GM18519 (cell line): Measurements from ENCODE around the gene C11orf86.

ENCODE experiments used
- ATAC-seq: cut with Tn5 transposase; IDR thresholded peaks from one replicate; pipeline ENCODE4 v1.9.1; 2021; ENCODE audit warnings: mild to moderate bottlenecking, moderate library complexity; ENCODE audit not compliant: unreplicated experiment, low FRiP score

Gene C11orf86

DNA sequence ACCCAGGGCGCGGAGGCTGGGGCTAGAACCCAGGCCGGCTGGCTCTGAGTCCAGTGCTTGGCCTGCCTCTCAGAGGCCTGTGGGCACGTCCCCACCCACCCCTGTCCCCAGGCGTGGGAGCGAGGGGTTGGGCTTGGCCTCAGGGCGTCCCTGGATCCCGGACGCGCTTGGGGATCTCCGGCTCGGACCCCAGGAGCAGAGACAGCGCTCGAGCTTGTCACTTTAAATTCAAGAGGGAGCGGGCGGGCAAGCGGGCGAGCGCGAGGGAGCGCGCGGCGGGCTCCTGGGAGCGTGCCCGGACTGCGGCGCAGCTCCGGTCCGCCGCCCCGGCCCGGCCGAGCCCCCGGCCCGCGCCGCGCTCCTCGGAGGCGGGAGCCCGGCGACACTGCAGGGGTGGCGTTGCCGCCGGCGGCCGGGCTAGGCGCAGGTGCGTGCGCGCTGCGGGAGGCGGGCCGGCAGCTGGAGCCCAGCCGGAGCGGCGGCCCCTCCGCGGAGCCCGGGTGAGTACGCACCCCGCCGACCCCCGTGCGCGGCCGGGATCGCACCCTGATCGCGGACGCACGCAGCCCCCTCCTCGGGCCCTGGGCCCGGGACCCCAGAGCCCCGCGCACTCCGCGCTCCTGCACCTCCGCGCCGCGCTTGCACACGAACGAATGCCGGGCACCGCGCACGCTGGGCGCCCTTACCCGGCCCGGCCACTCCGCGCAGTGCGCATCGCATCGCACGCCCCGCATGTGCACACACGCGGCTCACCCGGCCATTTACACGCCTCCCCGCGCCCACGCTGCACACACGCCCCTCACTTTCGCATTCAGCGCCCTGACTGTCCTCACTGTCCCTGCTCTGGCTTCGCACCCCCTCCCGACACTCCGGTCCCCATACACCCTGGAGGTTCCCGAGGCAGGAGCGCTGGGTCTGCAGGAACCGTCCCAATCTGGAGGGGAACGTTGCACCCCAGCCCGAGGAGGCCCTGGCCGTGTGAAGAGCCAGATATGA lies 48.2 kb downstream of the C11orf86 start, which contains the start of gene SYT12:
Gene SYT12 (plus strand): TSS at position 174 of the 996 bp plus-strand sequence. CDS start 7,011 bp downstream, outside the sequence.
- no peak for ATAC-seq

DNA sequence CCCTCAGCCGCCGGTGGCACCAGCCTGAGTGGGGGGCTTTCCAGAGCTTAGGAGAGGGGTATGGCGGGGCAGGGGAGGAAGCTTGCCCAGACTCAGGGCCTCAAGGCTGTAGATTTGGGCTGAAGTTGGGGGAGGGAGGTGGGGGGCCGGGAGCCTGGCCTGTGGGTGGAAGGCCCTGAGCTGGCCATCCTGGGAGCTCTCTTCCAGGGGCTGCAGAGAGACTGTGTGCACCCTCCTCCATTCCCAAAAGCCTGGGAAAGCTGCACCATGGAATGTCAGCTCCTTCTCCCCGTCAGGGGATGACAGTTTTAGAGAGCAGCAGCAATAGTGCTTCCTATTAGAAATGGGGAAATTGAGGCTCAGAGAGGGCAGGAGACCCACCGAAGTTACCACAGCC lies 48.9 kb downstream of the C11orf86 start:
- no peak for ATAC-seq

DNA sequence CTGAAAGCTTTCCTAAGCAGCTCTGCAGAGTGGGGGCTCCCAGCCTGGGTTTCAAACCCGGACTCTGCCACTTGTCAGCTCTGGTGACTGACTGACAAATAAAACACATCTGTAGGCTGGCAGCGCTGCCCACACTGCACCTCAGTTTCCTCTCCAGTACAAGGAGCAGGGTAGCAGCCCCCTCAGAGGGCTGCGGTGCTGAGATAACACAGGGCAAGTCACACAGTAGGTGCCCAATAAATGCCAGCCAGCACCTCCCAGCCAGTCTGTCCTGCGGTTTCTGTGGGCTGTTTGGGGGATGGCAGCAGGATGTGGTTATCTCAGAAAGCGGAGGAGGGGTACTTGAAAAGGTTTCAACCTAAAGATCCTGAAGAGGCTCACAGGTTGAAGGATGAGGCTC lies 49.3 kb downstream of the C11orf86 start:
- ATAC-seq = no peak

DNA sequence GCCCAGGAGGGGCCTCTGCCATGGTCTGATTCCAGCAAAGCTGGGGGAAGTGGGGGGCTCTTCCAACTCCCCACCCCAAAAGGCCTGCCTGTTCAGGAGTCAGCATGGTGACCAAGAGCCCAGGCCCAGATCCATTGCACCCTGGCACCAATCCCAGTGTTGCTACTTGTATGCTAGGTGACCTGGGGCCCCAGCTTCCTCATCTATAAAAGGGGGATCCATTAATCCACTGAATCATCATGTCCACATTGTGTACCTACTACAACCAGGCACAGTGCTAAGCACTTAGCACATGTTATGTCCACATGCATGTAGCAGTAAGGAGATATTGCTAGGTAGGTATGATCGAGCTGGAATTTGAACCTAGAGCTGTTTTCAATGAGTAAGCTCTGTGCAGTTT lies 49.9 kb downstream of the C11orf86 start:
- no peak for ATAC-seq

DNA sequence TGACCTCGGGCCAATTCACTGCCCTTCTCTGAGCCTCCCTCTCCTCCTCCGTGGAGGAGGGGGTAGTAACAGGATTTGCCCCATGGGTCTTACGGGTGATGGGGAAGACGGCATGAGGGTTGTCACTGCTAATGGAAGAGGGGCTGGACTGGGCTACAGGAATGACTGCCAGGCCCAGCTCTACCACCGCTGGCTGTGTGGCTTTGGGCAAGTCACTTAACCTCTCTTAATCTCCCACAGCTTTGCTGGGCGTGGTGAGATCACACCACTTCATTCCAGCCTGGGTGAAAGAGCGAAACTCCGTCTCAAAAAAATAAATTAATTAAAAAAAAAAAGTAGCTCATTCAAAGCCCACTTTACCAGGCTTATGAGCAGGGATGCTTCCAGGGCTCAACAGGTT lies 50.6 kb downstream of the C11orf86 start:
- no peak for ATAC-seq
